ENCODE results near the gene USP50.
"Not testable (repeated sequence)": the region's sequence is repeated elsewhere in the genome, so short reads cannot be mapped to it uniquely, and the experiment has no call there.

The USP50 gene

DNA sequence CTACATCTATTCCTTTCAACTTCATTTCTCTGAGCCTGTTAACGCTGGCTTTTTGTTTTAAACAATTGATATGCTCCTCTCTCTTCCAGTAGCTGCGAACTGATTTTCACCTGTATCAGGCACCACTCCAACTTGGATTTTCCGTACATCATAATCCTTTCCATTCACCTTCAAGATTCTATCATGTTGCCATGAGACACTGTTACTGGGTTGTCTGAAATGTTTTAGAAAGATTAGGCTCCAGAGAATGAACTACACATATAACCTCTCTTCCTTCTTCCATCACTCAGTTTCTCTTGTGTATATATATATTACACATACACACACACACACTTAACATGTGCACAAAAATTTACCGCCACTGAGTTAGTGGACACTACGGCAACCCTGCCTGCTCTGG lies at the start of gene USP50:
TSS of gene USP50 (minus strand) at position 101 of the 400 bp plus-strand sequence. CDS start 141 bp downstream, outside the sequence.
- DNase-seq (ENCODE audit: low read depth): no peak

DNA sequence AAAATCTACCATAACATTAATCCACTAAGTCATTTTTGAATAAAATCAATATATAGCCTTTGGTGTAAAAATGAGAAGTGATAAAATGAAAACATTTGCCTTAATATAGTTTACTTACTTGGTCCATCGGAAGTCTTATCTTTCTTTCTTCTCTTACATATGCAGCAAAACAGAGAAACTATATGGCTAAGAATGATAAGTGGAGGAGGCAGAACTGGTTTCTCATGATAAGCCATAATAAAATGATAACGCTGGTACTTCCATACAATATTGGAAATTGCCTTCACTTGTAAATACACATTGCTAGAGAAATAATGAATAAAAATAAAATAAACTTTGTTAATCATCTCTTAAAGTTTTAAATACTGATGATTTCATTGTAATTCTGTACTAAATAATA lies 47.8 kb upstream of the USP50 start:
- DNase-seq (ENCODE audit: low read depth): no peak

DNA sequence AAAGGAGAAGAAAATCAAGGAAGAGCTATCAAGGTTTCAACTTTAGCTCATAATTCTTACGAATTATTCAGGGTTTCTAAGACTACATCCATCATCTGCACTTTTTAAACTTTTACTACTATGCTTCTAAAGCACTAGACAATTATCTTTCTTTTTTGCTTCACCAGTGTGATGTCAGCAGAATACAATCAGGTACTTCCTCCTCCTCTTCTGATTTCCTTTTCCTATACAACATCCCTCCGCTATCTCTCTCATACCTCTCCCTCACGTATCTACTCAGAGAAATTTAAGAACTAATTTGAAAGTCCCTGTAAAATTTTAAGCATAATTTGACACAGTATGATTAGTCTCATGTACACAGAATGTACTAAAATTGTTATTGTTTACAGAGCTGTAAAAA lies 47.3 kb upstream of the USP50 start:
- DNase-seq (ENCODE audit: low read depth): no peak

DNA sequence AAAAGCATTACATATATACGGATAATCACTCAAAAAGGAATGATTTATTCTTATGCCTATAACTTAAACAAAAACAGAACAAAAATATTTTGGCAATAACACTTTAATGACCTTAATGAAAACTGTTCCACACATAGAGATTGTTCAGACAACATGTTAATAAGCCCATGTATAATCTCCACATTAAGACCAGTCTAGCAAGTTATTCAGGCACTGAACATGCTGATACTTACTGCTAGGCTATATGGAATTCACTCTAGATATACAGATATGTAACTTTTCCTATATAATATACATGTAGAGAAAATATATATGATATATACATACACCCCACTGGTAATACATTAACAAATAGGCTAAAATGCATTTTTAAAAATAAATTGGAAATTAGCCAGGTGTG lies 43.8 kb upstream of the USP50 start:
- DNase-seq (ENCODE audit: low read depth): no peak

DNA sequence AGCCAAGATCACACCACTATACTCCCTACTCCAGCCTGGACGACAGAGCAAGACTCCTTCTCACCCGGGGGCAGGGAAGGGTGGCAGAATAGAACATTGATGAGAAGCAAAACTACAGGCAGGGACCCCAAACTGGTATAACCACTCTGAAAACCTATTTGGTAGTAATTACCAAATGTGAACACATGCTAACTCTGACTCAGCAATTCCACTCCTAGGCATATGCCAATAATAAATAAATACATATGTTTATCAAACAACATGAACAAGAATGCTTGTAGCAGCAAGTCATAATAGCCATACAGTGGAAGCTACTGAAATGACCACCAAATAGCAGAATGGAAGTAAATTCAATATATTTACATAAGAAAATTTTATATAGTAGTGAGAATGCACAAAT lies 31.0 kb upstream of the USP50 start:
- no peak for DNase-seq (ENCODE audit: low read depth)

DNA sequence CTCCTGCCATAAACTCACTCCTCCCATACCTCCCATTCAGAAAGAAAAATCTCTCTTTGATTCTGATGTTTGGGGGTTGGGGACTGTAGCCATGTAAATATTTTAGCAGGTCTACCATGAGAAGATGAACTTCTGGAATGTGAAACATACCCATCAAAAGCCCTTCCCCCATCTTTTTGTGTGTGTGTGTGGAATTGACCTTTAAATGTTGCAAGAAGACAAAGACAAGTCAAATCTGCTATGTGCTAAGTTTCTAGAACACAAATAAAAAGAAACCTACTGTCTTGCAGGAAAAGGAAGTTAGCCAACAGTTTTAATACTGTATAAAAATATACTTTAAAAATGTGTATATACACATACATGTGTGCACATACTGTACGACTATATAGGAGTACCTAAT lies 29.7 kb upstream of the USP50 start:
- DNase-seq (ENCODE audit: low read depth): no peak

DNA sequence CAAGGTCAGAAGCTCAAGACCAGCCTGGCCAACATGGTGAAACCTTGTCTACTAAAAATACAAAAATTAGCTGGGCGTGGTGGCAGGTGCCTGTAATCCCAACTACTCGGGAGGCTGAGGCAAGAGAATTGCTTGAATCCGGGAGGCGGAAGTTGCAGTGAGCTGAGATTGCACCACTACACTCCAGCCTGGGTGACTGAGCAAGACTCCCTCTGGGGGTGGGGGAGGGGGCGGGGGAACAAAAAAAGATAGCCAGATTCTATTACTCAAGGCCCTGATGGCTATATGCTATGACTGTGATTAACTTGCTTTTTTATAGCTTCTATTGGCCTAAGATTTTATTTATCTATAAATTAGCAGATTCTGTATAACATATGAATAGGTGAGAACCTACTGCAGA lies 27.4 kb upstream of the USP50 start:
- DNase-seq (ENCODE audit: low read depth): not testable (repeated sequence)

DNA sequence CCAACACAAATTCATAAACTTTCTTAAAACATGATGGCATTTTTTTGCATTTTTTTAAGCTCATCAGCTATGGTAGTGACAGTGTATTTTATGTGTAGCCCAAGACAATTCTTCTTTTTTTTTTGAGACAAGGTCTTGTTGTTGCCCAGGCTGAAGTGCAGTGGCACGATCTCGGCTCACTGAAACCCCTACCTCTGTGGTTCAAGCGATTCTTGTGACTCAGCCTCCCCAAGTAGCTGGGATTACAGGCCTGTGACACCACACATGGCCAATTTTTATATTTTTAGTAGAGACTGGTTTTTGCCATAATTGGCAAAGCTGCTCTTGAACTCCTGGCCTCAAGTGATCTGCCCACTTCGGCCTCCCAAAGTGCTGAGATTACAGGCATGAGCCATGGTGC lies 17.3 kb upstream of the USP50 start:
- DNase-seq (ENCODE audit: low read depth): no peak

DNA sequence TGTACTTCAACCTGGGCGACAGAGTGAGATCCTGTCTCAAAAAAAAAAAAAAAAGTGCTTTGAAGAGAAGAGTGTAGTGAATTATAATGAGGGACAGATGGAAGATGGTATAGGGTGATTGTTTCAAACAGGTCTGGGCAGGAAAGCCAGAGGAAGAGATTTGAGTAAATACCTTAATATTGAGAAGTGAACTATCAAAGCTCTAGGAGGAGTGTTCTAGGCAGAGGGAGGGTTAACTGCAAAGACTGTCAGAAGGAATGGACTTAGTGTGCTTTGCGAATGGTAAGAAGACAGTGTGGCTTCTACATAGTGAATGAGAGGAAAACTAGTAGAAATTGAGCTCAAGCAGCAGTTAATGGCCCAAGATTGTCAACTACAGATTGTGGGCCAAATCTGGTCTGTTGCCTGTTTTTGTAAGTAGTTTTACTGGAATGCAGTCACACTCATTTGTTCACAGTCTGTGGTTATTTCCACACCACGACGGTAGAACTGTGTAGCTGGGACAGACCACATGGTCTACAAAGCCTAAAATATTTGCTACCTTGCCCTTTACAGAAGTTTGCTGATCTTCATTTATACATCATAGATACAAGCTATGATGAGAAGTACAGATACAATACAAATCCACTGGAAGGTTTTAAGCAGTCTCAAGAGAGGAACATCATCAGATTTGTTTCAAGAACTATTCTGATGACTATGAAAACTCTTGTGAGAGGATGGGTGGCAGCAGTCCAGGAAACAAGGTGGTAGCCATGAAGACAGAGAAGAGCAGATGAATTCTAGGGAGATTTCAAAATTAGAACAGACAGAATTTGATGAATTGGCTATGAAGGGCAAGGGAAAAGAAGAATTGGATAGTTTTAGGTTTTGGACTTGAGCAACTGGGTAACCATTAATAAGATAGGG lies 16.5 kb upstream of the USP50 start:
- no peak for DNase-seq (ENCODE audit: low read depth)

DNA sequence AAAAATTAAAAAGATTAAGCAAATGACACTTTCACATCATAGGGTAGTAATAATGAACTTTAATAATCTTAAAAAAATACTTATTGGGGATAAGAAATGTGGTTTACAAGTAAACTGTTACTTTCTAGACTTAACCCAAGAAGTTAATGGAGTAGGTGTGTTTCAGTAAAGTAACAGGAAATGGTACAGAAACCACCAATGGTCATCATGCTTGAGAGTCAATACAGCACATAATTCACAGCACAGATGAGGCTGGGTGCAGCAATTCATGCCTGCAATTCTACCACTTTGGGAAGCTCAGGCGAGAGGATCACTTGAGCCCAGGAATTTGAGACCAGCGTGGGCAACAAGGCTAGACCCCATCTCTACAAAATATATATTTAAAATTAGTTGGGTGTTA lies 11.5 kb upstream of the USP50 start:
- DNase-seq (ENCODE audit: low read depth): no peak

DNA sequence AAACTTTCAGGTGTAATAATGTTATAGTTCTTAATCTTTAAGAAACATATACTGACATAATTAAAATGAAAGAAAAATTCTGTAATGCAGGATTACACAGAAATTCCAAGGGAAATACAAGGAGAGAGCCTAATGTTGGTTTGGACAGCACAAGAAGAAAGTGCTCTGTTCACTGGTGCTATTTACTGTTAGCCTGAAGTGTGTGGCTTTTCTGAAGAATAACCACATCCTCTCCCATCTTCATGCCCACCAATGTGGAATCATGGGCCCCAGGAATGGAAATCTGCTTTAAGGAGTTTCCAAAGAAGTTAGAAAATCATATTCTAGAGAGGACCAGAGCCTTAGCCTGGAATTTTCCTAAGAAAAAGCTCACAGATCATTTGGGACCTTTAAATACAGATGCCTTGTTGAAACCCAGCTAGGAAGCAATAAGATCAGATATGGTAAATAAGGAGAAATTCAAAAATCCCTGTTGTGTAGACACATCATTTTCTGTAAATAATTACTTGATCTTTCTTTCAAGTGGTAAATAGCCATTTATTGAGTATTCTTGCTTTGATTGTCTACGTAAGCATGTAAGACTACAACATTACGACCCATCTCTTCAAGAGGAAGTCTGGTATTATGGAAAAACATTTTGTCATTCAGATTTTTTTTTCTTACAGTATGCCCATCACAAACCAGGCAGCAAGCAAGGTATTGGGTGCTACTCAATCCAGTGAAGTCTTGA lies 10.3 kb upstream of the USP50 start:
- DNase-seq (ENCODE audit: low read depth): no peak

DNA sequence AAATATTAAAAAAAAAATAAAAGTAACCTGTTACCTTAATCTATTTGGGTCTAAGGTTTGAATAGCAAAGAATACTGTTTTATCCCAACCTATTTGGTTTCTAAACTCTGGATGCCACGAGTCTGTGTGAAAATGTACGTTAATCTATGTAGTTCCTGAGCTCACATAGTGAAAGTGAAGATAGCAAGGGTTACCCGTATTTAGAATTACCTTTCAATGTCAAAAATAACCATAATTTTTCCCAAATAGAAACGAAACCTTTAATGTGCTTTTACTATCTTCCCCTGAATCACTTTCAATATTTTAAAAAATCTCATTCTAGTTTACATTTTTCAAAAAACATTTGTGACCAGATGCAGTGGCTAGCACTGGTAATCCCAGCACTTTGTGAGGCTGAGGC lies 5.8 kb upstream of the USP50 start:
- DNase-seq (ENCODE audit: low read depth): no peak

DNA sequence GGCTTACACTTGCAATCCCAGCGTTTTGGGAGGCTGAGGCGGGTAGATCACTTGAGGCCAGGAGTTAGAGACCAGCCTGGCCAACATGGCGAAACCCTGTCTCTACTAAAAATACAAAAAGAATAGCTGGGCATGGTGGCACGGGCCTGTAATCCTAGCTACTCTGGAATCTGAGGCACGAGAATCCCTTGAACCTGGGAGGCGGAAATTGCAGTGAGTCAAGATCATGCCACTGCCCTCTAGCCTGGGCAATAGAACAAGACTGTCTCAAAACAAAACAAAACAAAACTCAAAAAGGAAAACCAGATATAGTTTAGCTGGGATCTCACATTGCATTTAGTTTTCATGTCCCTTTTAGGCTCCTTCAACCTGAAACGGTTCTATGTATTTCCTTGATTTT lies 2.9 kb upstream of the USP50 start:
- no peak for DNase-seq (ENCODE audit: low read depth)

DNA sequence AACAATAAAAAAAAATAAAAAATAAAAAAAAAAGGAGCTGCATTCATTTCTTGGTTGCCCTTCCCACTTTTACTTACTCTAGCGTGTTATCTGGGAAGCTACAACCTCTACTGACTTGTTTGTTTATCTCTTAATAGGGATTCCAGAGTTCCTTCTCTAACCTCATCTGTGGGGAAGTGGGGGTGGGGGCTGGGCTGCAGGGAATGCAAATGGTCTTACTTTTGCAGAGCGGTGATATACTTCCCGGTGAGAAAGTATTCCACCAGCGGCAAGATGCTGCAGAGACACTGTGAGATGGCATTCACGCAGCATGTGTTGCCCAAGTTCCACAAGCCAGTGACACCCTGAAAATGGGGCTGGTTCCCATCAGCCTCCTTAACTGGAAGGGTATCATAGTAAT lies 2.1 kb downstream of the USP50 start:
- DNase-seq (ENCODE audit: low read depth): no peak

DNA sequence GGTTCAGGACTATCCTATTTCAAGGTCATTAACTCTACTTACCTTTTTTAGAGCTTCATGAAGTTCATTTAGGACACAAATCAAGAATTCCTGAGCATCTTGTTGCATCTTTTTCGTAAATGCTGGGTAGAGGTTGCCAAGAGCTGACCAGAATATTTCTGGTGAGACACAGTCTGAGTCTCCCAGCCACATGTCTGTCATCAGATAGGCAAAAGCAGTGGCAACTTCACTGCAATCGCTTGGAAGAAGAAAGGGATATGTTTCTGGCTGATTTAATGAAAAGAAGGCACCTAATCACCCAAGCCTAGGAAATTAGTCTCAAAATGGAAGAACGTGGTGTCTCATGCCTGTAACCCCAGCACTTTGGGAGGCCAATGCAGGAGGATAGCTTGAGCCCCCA lies 2.9 kb downstream of the USP50 start:
- no peak for DNase-seq (ENCODE audit: low read depth)

DNA sequence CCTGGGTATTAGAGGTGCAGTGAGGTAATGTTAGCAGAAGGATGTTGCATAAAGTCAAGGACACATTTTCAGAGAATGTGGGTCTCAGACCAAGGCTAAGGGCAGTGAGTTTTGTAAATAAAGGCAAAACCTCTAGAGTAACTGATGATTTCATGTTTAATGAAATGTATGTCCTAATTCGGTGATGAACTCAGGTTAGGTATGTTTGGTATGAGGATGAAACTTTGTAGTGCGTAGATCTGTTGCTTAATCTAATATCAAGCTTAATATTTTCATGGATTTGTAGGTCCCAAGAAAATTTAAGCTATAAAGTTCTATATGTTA lies 3.6 kb downstream of the USP50 start:
- DNase-seq (ENCODE audit: low read depth): no peak

DNA sequence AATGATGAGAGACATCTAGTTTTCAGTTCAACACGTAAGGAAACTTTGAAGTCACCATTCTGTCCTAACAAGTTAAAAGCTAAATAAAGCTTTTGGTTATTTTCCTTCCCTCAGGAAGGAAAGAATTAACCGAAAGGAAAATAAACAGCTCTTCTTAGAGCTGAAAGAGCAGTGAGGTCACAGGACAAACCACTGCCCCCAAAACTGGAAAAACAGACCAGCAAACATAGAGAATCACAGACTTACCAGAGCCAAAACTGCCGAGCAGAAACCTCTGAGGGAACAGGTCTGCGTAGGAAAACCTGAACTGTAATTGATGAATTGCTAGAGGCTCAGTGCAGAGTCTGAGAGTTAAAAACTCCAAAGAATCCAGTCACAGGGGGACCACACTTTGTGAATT lies 14.7 kb downstream of the USP50 start:
- DNase-seq (ENCODE audit: low read depth): no peak

DNA sequence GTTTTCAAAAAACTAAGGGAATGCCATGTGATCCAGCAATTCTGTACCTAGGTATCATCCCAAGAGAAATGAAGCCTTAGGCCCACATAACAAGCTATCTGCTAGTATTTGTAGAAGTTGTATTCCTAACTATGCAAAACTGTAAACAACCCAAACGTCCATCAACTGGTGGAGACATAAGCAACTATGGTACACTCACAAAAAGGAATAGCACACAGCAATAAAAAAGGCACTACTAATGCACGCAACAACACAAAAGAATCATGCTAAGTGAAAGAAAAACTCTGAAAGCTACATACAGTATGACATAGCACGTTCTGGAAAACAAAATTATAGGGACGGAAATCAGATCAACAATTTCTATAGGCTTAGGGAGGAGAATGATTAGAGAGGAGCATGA lies 15.3 kb downstream of the USP50 start:
- DNase-seq (ENCODE audit: low read depth): no peak

DNA sequence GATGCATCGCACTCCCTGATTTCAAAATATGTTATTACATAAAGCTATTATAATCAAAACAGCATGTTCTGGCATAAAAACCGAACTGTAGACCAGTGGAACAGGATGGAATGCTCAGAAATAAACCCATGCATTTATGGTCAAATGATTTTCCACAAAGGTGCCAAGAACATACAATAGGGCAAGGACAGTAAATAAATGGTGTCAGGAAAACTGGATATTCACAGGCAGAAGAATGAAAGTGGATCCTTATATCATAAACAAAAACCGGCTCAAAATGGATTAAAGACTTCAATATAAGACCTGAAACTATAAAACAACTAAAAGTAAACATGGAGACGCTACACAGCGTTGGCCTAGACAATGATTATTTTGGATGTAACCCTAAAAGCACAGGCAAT lies 22.6 kb downstream of the USP50 start:
- no peak for DNase-seq (ENCODE audit: low read depth)

DNA sequence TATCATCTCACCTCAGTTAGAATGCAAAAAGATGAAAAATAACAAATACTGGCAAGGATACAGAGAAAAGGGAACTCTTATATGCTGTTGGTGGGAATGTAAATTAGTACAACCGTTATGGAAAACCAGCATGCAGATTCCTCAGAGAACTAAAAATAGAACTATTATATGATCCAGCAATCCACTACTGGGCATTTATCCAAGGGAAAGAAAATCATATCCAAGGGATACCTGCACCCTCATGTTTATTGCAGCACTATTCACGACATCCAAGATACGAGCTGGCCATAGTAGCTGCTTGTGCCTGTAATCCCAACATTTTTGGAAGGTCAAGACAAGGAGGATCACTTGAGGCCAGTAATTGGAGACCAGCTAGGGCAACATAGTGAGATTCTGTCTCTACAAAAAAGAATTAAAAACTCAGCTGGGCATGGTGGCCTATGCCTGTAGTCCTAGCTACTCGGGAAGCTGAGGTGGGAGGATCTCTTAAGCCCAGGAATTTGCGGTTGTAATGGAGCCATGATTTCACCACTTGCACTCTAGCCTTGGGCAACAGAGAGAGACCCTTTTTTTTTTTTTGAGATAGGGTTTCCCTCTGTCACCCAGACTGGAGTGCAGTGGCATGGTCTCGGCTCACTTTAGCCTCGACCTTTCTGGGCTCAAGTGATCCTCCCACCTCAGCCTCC lies 26.6 kb downstream of the USP50 start:
- DNase-seq (ENCODE audit: low read depth): no peak

DNA sequence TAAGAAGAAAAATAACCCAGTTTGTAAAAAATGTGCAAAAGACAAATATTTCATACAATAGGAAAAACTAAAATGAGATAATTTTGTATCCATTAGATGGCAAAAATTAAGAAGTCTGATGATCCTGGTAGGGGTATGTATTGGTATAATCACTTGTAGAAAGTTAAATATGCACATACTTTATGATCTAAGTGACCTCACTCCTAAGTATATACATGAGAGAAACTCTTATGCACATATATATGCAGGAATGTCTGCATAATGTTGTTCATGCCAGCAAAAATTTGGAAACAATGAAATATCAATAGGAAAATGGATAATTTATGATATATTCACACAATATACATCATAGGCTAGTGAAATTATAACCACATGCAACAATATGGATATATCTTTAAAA lies 33.5 kb downstream of the USP50 start:
- no peak for DNase-seq (ENCODE audit: low read depth)

DNA sequence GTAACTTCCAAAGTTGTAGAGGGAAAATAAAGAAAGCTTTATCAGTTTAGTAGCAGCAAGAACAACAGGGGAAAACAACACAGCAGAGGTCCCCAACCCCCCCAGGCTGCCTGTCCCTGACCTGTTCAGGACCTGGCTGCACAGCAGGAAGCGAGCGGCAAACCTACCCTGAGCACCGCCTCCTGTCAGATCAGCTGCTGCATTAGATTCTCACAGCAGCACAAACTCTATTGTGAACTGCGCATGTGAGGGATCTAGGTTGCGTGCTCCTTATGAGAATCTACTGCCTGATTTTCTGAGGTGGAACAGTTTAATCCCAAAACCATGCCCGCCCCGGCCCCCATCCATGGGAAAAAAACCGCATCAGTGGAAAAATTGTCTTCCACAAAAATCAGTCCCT lies 40.3 kb downstream of the USP50 start:
- DNase-seq (ENCODE audit: low read depth): no peak

DNA sequence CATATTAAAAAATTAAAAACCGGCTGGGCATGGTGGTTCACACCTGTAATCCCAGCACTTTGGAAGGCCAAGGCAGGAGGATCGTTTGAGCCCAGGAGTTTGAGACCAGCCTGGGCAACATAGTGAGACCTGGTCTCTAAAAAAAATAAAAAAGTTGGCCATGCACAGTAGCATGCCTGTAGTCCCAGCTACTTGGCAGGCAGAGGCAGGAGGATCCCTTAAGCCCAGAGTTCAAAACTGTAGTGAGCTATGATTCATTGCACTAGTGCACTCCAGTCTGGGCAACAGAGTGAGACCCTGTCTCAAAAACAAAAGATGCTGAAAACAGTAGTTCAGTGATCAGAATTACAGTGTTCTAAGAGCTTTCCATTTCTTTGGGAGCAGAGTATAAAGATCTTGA lies 40.8 kb downstream of the USP50 start:
- DNase-seq (ENCODE audit: low read depth): not testable (repeated sequence)

Measured in activated T-cell treated with anti-CD3 and anti-CD28 coated beads for 48 hours (primary cell).